Ramos (cell line): ENCODE data around the gene WDR54.

Experiments used
- in situ Hi-C: fragments of 300-500 bp; cut with MboI; formaldehyde crosslinking; loops from one replicate; pipeline ENCODE4 v1.14.3; 2022; ENCODE audit warnings: low sequenced_read_pairs; ENCODE audit not compliant: unreplicated experiment

Gene WDR54

GRCh38 chr2:74421221-74421870 is at the start of gene WDR54, which contains the start of gene C2orf81:
Gene WDR54, plus strand, starts transcription at chr2:74421730. Its CDS starts 424 bp downstream, at chr2:74422154.
Gene C2orf81, minus strand, starts transcription at chr2:74421619. Its CDS starts 59 bp downstream, at chr2:74421560.
- in situ Hi-C loops = no loop called here

GRCh38 chr2:74372674-74373073 is 48.9 kb upstream of the WDR54 start:
- in situ Hi-C loops = no loop called here

- in situ Hi-C loops = no loop called here
These were observed 48.3 kb upstream of the WDR54 start for GRCh38 chr2:74373221-74373676.

- in situ Hi-C loops = no loop called here
These were observed 47.5 kb upstream of the WDR54 start for GRCh38 chr2:74373985-74374384.

- in situ Hi-C loops = no loop called here
These were observed 46.9 kb upstream of the WDR54 start for GRCh38 chr2:74374509-74375205.

- in situ Hi-C loops = no loop called here
These were observed 45.7 kb upstream of the WDR54 start for GRCh38 chr2:74375838-74376237.

GRCh38 chr2:74378007-74378406 is 43.5 kb upstream of the WDR54 start:
- in situ Hi-C loops = no loop called here

GRCh38 chr2:74379851-74380789 is 41.4 kb upstream of the WDR54 start, which contains the start of gene DCTN1:
Gene DCTN1, minus strand, starts transcription at chr2:74380311. Its CDS starts 274 bp downstream, at chr2:74380037.
- in situ Hi-C loops = no loop called here

GRCh38 chr2:74381751-74382150 is 39.8 kb upstream of the WDR54 start:
- in situ Hi-C loops = no loop called here

GRCh38 chr2:74383254-74383653 is 38.3 kb upstream of the WDR54 start:
- in situ Hi-C loops = no loop called here

- in situ Hi-C loops = no loop called here
These were observed 37.5 kb upstream of the WDR54 start for GRCh38 chr2:74384051-74384450.

- in situ Hi-C loops = no loop called here
These were observed 36.1 kb upstream of the WDR54 start for GRCh38 chr2:74385396-74385795.

GRCh38 chr2:74387346-74387745 is 34.2 kb upstream of the WDR54 start:
- in situ Hi-C loops = no loop called here

GRCh38 chr2:74390606-74391005 is 30.9 kb upstream of the WDR54 start:
- in situ Hi-C loops = loop anchor here (10.0 kb wide), 1 partner anchor 146 kb away; no protein-coding TSS in a partner anchor

- in situ Hi-C loops = loop anchor here (10.0 kb wide), 1 partner anchor 146 kb away; no protein-coding TSS in a partner anchor
These were observed 30.3 kb upstream of the WDR54 start for GRCh38 chr2:74391209-74391579.

- in situ Hi-C loops = loop anchor here (10.0 kb wide), 1 partner anchor 147 kb away; no protein-coding TSS in a partner anchor
These were observed 29.7 kb upstream of the WDR54 start for GRCh38 chr2:74391580-74392448.

- in situ Hi-C loops = loop anchor here (10.0 kb wide), 1 partner anchor 148 kb away; no protein-coding TSS in a partner anchor
These were observed 29.1 kb upstream of the WDR54 start for GRCh38 chr2:74392449-74392743.

GRCh38 chr2:74393525-74393924 is 28.0 kb upstream of the WDR54 start:
- in situ Hi-C loops = loop anchor here (10.0 kb wide), 1 partner anchor 149 kb away; no protein-coding TSS in a partner anchor

- in situ Hi-C loops = loop anchor here (10.0 kb wide), 1 partner anchor 151 kb away; no protein-coding TSS in a partner anchor
These were observed 25.4 kb upstream of the WDR54 start for GRCh38 chr2:74396149-74396548.
